HG03442 (cell line): ENCODE data around the gene CHRNE.
"Not testable (repeated sequence)": the region's sequence is repeated elsewhere in the genome, so short reads cannot be mapped to it uniquely, and the experiment has no call there.

Source experiments
- ATAC-seq: cut with Tn5 transposase; IDR thresholded peaks from one replicate; pipeline ENCODE4 v1.9.1; 2021; ENCODE audit warnings: mild to moderate bottlenecking, moderate library complexity; ENCODE audit not compliant: unreplicated experiment

CHRNE gene

GRCh38 chr17:4857347-4857746 lies 45.6 kb downstream of the CHRNE start:
- not testable (repeated sequence) for ATAC-seq

DNA sequence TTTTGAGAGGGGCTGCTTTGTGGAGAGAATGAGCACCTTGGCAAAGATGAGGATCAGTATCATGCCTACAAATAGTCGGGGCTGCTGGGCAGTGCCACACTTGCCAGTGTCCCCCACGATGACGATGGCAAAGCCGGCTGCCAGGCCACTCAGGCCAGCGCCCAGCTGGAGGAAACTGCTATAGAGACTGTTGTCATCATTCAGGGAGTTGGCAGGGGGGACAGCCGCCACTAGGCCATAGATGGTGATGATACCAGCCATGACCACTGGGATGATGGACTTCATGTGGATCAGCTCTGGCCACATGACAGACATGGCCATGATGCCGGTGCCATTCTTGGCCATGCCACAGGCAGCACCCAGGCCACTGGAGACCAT lies 46.0 kb downstream of the CHRNE start:
- ATAC-seq: no peak

DNA sequence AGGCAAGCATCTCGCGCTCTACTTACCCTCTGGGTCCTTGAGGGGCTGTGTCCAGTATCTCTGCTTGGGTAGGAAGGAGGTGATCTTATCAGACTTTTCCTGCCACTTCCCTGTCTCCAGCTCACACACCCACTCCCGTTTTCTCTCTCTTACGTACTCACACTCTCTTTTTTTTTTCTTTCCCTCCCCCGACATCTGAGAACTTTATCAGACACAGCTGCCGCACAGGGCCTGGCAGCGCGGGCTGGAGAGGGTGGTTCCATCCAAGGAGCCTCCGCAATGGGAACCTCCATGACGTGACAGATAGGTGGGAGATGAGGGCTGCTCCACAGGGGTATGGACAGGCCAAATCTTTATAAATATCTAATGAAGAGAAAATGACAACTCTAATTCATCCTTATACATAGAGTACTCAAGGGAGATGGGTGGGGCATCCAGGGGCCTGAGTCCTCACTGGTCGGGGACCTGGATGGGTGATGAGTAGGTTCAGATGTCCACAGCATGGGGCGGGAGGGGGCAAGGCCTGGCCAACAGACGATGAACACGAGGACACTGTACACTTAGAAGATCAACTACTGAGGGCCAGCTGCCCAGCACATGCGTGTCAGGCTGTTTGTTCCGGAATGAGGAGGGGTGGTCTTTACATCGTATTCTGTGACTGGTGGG lies 46.5 kb downstream of the CHRNE start:
- ATAC-seq: no peak

- ATAC-seq: no peak
Observed at GRCh38 chr17:4854111-4854681, 48.7 kb downstream of the CHRNE start.

- ATAC-seq: no peak
Observed at GRCh38 chr17:4853208-4853671, 49.7 kb downstream of the CHRNE start.

GRCh38 chr17:4852567-4853207 lies 50.2 kb downstream of the CHRNE start:
- ATAC-seq: no peak

DNA sequence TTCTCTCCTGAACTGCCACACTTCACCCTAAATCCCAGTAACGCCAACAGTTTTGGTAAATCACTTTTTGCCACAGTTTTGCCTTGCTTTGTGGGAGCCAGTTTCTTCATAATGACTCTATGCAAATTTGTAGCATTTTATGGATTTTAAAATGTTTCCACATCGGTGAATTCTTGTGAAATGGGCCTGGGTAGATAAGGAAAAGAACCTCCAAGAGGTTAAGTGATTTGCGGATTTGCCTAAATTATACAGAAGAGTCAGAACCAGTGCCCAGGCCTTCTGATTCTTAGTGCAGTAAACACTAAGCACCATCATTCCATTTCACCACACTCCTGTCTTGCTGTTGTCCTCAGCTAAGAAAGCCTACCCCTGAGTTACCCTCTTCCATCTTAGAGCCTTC lies 51.8 kb downstream of the CHRNE start:
- no peak for ATAC-seq

DNA sequence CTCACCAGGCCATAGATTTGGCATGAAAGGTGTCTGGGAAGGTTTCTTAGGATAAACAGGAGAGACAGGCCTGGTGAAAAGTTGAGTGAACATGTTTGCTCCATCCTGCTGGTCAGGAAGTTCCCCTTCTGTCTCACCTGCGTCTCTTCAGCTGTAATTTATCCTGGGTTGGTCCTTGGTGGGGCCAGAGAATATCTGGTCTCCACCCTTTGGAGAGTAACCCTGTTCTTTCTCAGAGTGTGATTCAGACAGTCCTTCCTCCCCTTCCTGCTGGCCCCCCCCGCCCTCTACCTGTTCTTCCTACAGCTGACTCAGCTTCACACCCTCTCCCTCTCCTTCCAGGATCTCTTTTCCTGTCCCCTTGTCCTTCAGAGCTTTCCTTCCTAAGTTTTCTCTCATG lies 52.7 kb downstream of the CHRNE start:
- ATAC-seq: no peak

- ATAC-seq: no peak
Observed at GRCh38 chr17:4849011-4849536, 53.8 kb downstream of the CHRNE start.
